Measurements from ENCODE around the gene DLG2. TPM values are rescaled to one million over a fixed set of nuclear protein-coding genes. Genes with fewer than 3 reads are reported as not detected.

DLG2 gene
- total and polyA plus RNA-seq, 2 of the 8 experiments (the other 6 are each of a cell fraction or from before 2014, with no cell fraction given): 1.7 to 14.3 TPM

- TF ChIP-seq RNF2 (IDR thresholded peaks at IDR 0.05; ENCODE audit: borderline replicate concordance, low read depth, low read length, missing control alignments, poor library complexity, severe bottlenecking) (no peak), RBBP5 (IDR thresholded peaks at IDR 0.05; ENCODE audit: borderline replicate concordance, low read depth, low read length) (no peak), SIN3A (conservative IDR thresholded peaks at IDR 0.05 in 1 of 2, IDR thresholded peaks at IDR 0.05 in 1 of 2; ENCODE audit: low read depth in 1 of 2, low read length in 2 of 2) (no peak), EZH2 (IDR thresholded peaks at IDR 0.05; ENCODE audit: low read depth, low read length, severe bottlenecking) (no peak), TCF12 (IDR thresholded peaks at IDR 0.05; ENCODE audit: low read depth, low read length) (no peak), BCL11A (IDR thresholded peaks at IDR 0.05; ENCODE audit: low read depth in 2 of 2, low read length in 2 of 2) (no peak), SRF (IDR thresholded peaks at IDR 0.05; ENCODE audit: low read depth, low read length) (no peak)
These were observed 6.9 kb downstream of the DLG2 start (continued) for GRCh38 chr11:85620256-85620655.
